HEK293T (cell line): ENCODE results near the gene LDAF1.

Source experiments
- BHLHE40 ChIP-seq: fragments of 450-650 bp; IDR thresholded peaks from 2 replicates; pipeline ENCODE4 v1.6.1; 2016; ENCODE audit warnings: mild to moderate bottlenecking, moderate library complexity, borderline replicate concordance
- CTBP1 ChIP-seq: fragments of 450-650 bp; IDR thresholded peaks from 2 replicates; pipeline ENCODE4 v1.6.1; 2016; ENCODE audit warnings: borderline replicate concordance
- ELF4 ChIP-seq: fragments of 450-650 bp; IDR thresholded peaks from 2 replicates; pipeline ENCODE4 v1.6.1; 2017; ENCODE audit warnings: antibody characterized with exemption
- FOXK2 ChIP-seq: fragments of 450-650 bp; IDR thresholded peaks from 2 replicates; pipeline ENCODE4 v1.6.1; 2016; ENCODE audit warnings: mild to moderate bottlenecking
- SP1 ChIP-seq: fragments of 450-650 bp; IDR thresholded peaks from 2 replicates; pipeline ENCODE4 v1.6.1; 2017
- TF ChIP-seq, protein P1 (sequence below): fragments of 450-650 bp; IDR thresholded peaks from 2 replicates; pipeline ENCODE4 v1.6.1; 2016

DNA sequence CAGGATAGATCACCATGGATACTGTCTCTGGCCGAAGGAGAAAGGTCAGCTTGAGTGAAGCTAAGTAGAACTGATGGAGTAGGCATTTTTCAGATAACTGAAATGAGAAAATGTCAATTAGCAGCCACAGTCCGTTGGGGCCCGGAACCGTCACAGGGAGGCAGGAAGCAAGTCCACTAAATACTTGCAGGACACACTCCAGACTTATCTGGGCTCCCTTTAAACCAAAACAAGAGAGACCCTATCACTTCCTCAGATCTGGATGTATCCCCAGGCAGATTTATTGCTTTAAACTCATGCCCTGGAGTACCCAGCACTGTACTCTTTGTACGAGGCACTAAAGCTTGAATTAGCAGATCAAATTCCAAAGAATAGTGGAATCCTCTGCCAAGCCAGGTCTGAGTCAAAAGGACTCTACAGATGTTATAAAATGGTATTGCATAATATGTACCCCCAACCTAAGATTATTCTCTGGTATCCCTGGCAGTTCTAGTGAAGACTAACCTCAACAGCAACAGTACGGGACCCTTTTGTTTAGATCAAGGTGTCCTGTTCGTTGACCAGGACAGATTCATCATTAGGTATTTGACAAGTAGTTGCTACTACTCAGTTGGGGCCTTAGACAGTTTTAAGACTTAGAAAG, 44.8 kb downstream of the LDAF1 start:
- TF ChIP-seq BHLHE40 (no peak), SP1 (no peak), FOXK2 (no peak), ELF4 (no peak), CTBP1 (no peak)
- TF ChIP-seq, protein P1, sequence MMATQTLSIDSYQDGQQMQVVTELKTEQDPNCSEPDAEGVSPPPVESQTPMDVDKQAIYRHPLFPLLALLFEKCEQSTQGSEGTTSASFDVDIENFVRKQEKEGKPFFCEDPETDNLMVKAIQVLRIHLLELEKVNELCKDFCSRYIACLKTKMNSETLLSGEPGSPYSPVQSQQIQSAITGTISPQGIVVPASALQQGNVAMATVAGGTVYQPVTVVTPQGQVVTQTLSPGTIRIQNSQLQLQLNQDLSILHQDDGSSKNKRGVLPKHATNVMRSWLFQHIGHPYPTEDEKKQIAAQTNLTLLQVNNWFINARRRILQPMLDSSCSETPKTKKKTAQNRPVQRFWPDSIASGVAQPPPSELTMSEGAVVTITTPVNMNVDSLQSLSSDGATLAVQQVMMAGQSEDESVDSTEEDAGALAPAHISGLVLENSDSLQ = no peak
